Hematopoietic multipotent progenitor cell treated with erythropoietin and hydrocortisone succinate and interleukin-3 and kit ligand, for 6 days (in vitro differentiated cells): ENCODE results near the gene CCDC27.
A peak's percentile ranks its signal among the peaks of the same experiment; 100 is the strongest.

Source experiments
- DNase-seq: peaks from one replicate; pipeline ENCODE4 v3.0.0-alpha.2; 2015

The CCDC27 gene

DNA sequence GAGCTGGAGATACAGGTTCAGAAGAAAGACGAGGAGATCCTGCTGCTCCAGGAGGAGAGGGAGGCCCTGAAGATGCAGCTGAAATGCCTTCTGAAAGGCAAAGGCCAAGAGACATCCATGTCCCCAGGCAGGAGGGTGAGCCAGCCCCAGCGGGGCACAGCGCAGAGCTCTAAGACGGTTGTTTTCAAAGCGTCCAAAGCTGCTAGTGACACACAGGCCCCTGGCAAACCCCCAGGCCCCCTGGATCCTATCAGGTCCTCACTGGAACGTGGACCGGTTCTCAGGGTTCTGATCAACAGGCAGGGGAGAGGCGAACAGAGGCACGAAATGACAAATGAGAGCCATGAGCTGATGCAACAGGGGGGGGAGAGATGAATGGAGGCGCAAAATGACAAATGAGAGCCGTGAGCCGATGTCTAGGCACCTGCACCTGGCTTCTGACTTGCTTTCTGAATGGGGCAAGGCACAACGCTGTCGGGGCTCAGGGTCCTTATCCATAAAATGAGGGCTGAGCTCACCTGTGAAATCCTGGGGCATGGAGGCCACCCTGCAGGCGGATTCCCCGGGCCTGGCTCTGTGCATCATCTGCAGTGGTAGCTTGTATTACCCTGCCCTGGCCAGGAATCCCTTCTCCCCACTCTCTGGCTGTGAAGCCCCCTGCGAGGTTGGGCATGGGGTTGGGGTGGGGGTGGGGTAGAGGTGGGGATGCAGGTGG, 9.2 kb downstream of the CCDC27 start:
- DNase-seq = no peak

DNA sequence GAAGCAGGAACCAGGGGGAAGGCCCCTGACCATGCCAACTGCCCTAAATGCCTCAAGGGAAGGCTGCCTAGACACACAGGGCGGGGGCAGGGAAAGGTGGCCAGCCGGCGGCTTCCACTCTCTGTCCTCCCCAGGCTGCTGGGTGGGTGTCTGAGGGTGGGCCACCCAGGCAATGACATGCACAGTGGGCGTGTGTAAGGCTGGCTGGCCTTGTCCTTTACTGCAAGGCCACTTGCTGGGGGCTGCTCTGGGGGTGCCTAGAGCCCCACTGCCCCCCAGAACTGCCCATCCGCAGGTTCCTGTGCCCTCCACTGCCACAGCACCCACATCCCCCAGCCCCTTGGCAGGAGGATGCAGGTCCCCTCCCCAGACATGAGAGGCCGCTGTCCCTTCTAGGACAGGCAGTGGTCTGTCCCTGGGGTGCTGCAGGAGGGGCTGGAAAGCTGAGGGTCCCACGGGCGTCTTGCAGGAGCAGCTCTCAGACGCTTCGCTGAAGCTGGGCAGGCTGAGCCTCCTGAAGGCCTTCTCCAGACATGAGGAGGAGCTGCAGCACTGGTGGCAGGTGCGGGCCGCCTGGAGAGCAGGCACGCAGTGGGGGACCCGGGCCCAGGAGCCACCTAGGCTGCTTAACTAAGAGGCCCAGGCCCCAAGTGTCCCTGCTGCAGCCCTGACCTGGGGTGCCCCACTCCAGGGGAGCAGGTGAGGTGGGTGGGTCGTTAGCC, 10.1 kb downstream of the CCDC27 start:
- DNase-seq = no peak

DNA sequence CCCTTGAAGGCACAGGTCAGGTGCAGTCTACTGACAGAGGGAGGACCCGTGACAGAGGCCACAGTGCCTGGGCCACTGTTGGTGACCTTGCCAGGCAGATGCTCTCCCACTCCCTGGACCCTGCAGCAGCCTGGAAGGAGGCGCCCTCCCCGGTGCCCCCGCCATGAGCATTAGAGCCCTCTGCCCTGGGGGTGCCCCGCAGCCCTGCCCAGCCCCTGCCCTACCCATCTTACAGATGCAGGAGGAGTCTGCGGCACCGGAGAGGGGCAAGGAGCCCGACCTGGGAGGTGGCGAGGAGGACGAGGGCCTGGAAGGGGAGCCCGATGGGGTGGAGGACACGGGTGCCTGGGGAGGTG, 10.6 kb downstream of the CCDC27 start:
- DNase-seq = no peak

DNA sequence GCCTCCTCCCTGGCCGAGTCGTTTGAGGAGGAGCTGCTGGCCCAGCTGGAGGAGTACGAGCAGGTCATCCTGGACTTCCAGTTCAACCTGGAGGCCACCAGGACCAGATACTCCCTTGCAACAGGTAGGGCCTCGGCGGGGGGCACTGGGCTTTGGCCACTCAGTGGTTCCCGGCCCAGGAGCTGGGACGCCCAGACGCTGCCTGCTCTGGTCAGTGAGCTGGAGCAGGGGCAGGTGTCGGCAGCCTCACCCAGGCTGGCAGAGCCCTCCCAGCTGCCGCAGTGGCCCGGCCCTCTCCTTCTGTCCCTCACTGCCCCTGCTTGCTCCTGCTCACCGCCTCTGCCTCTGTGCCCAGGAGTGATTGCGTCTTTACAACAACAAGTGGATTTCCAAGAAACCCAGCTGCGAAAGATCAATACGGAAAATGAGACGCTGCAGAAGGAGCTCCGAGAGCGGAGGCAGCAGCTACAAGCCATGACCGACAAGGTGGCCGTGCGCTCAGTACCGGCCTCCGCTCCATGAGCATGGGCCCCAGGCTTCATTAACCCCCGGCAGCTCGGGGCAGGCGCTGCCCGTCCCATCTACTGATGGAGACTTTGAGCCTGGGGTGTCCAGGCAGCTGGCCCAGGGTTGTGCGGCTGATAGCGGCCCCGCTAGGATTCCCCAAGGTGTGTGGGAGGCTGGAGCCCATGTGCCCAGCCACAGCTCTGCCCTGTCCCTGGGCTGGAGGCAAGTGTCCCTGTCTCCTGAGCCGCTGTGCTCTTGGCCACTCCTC, 11.3 kb downstream of the CCDC27 start:
- no peak for DNase-seq

DNA sequence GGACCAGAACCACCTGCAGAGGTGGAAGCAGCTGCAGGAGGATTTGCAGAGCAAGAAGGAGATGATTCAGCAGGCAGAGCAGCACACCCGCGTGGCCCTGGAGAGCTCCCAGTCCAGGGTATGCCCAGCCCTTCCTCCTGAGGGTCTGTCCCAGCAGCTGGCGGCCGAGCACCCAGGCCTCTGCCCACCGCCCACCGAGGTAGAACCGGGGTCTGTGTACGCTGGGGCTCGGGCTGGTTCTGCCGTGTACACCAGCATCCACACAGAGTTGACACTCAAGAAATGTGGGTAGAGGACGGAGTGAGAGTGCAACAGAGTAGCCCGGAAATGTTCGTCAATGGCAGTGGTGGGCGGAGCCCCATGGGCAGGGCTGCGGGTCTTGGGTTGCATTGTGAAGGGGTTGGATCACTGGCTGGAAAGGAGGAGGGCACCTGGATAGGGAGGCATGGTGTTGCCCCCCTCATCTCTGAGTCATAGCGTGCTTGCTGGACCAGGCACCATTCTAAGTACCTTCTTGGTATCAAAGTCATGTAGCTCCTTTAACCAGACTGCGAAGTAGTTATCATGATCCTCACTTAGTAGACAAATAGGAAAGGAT, 15.2 kb downstream of the CCDC27 start:
- no peak for DNase-seq

DNA sequence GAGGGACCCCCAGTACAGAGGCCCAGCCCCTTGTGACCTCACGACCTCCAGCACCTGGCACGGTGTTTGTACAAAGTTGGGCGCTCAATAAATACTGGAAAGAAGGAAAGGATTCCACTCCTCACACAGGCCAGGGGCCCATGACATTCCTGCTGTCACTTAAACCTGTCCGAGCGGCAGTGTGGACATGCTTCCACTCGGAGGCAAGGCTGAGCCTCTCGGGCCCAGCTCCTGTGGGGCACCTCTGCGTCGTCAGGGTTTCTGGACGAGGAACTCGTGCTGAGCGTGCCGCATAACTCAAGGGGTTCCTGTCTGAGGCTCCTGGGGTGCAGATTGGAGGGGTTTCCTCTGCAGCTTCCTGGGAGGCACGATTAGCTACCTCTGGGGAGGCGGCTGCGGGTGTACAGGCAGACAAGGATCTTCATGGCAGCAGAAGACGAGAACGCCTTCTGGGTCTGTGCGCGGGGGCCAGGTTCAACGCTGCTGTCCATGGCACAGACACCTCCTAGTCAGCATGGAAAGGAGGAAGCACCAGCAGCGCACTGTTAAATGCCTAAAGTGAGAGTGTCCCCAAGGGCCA, 16.7 kb downstream of the CCDC27 start:
- no peak for DNase-seq

DNA sequence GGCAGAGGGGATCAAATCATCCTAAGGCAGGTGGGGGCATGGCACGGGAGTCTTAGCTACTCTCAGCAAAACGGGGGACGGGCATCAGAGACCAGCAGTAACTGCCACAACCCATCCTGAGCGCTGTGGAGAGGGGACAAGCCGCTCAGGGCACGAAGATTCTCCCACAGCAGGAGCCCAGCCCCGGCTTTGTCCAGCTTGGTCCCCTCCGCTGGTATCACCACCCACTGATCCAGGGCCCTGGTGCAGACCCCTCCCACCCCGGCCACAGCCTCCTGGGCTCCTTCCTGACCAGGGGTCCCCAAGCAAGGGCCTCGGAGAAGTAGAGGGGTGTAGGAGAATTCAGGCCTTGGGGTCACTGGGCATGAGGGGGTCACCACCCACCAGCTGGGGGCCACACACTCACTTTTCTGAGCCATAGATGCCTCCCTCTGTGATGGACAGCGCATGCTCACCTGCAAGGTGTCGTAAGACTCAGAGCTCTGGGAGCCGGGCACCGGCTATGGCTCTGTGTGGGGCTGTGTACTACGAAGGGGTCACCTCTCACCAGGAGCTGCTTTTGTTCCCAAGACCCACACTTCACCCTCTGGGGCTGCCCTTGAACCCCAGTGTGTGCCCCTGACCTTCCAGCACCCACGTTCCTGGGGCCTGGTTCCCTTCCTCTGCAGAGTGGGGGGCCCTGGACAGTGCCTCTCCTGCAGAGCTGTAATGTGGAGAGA, 18.0 kb downstream of the CCDC27 start:
- no peak for DNase-seq

DNA sequence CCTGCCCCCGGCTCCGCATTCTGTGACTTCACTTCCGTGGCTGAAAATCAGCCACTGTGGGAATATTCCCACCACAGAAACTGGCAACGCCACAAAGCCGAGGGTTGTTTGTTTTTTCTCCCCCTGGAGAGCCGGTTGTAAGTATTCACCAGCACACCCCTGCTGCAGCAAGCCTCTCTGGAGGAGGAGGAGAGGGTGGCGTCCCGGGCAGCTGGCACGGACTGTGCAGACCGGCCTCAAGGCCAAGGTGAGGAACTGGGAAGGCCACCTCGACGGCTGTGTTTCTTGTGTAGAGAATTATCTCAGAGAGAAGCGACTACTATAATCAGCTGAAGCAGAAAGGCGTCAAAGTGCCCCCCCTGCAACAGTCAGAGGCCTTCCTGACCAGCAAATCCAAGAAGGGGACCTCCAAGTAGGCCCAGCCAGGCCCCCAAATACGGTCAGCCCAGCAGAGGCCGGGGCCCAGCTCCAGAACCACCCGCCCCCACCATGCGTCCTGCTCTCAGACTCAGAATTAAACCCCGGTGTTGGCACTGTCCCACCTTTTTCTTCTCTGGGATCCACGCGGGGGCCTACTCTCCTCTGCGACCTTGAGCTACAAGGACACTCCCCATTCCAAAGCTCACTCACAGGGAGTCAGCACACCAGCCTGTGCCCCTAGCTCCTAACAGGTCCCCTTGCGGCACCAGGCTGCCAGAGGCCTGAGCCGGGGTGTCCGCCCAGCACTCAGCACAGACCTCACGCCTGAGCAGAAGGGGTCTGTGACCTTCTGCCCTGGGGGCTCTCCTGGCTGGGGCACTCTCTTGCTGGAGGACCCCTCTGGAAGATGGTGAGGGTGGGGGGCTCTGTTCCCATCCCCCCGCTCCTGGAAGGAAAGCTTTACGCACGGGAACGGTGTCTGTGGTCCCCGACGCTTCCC, 19.1 kb downstream of the CCDC27 start:
- peak; percentile 46 for DNase-seq

DNA sequence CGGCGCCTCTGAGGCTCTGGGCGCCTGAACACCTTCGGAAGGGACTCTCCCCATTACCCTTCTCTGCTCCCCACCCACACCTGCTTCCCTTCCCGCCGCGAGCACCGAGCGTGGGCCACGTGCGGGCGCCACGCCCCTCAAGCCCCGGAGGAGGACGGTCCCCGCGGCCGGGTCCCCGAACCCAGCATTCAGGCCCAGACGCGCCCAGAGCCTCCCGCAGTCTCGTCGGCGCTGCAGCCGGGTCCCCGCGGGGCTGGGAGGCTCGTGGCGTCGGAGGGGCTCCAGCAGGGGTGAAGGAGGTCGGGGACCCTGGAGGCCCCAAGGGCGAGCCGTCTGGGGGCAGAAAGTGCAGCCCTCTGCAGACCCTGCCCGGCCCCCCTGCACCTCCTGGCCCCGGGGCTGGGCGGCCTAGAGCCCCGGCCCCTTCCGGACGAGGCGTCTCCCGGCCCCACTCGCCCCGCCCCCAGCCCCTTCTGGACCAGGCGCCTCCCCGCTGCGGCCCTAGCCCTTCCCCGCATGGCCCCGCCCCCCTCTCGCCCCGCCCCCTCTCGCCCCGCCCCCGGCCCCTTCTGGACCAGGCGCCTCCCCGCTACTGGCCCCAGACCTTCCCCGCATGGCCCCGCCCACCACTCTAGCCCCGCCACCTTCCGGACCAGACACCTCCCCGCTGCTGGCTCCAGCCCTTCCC, 19.9 kb downstream of the CCDC27 start:
- DNase-seq = peak; percentile 96

DNA sequence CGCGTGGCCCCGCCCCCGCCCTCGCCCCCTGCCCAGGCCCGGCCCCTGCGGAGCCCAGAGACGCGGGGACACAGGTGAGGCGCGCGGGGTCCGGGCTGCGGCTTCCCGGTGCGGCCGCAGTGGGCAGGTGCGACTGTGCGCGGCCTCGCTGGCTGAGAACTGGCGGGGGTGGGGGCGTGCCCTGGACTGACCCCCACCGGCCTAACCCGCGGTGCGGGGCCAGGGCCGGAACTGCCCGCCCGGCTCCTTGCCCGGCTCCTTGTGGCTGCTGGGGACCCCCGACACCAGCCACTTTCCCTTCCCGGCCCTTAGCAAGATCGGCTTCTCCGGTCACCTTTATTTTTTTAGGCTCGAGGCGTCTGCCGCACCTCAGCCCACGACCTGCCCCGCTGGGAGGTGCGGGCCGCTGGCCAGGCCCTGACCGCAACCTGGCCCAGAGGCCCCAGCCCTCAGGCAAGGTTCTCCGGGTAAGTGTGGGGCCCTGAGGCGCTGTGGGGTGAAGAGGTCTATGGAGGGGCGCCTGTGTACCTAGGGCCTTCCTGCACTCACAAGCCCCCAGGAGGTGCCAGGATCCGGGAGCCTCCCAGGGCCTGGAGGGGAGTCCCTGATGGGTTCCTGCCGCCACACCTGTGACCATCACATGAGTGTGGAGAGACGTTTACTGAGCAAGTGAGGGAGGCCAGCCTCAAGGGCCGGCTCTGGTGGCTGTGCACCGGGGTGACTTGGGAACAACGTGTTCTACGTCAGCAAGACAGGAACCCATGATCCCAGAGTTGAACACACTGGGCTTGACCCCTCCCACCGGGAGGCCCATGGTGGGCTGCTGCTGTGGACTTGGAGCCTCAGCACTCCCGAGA, 20.7 kb downstream of the CCDC27 start, which contains the start of gene SMIM1:
Gene SMIM1, plus strand, starts transcription at position 35 of the 857 bp plus-strand sequence. CDS start 2,625 bp downstream, outside the sequence.
- peak; percentile 62 for DNase-seq

DNA sequence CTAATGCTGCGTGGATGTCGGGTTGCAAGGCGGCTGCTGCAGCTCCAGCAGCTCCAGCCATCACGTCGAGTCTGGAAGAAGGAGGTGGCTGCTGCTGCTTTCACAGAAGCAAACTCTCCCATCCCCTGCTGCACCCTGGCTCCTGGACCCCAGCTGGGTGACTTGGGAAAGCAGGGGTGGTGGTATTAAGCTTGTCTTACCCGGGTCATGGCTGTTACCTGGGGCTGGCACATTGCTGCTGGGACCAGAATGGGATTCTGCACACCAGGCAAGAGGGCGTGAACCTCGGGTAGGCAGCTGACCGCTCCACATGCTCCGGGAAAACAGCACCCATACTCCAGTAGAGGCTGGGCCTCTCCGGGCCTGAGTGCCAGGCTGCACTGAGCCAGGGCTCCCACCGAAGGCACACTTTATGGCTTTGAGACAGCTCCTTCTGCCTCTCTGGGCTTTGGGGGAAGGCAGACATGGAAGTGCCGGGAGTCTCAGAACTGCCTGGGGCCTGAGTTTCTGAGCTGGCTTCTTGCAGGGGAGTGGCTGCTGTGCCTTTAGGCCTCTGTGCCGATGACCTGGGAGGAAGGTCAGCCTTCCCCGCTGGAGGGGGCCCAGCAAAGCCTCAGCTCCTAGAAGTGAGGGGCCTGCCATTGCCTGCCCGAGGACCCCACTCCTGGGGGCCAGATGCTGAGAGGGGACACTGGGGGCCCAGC, 21.5 kb downstream of the CCDC27 start:
- peak; percentile 51 for DNase-seq

DNA sequence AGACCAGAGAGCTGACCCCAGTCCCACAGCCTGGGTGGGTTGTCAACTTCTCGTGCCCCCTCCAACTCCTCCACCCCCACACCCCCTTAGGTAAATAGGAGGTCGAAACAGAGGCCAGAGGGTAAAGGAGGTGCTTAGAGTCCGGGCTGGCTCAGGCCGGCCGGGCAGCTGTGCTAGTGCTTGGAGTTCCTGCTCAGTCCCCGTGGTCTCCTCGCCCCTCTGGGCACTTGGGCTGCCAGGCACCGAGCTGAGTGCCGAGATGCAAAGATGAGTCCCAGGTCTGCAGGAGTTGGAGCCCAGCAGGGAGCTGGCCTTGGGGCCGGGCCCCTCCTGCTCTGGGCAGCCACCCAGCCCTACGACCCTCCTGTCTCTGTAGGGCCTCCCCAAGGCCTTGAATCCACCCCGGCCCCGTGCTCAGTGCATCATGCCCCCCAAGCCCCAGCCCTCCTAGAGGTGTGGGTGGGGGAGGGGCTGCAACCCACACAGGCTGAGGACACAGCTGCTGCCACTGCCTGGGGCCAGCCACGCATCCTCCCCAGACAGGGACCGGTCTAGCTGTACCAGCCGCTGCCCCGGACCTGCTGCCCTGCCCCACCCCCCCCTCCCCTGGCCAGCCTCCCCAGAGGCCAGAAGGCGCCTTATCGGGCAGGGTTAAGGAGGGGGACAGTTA, 22.2 kb downstream of the CCDC27 start:
- DNase-seq = no peak

DNA sequence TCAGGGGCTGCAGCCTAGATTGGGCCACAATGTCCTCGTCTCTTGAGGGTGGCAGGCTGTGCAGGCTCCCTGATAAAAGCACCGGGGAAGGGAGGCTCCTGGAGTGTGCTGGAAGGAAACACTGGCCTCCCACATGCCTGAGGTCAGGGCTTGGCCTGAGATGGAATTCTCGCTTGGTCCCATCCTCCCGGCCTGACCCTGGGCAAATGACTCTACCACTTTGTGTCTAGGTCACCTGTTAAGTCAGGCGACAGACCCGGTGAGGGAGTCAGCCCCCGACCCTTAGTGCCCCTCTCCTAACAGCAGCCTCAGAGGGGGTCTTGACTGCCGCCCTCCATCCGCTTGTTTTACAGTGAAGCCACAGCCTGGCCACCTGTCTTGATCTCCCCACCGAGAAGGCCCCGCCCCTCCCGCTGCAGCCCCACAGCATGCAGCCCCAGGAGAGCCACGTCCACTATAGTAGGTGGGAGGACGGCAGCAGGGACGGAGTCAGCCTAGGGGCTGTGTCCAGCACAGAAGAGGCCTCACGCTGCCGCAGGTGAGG, 22.8 kb downstream of the CCDC27 start:
- DNase-seq = peak; percentile 95

DNA sequence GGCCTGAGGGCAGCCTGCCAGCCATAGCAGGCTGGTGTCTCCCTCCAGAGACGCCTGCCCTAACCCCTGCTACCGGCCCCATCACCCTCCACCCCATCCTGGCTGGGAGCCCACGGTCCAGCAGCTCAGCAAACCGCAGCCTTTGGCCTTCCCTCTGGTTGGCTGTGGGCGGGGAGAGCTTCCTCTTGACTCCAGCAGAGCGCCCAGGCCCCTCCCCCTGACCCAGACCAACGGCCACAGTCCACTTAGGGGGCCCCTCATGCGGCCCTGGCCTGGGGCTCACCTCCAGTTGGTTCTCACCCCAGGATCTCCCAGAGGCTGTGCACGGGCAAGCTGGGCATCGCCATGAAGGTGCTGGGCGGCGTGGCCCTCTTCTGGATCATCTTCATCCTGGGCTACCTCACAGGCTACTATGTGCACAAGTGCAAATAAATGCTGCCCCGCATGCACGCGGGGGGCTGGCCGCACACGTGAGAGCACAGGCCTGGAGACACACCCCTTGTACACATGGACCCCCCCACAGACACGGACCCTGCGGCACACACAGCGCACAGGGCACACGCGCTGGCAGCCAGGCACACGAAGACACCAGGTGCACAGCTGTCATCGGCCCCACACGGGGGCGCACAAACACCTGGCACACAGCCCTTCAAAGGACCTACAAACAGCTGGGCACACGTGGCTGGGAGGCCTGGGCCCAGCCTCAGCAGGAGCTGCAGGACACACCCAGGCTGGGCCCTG, 23.4 kb downstream of the CCDC27 start:
- peak; percentile 91 for DNase-seq

DNA sequence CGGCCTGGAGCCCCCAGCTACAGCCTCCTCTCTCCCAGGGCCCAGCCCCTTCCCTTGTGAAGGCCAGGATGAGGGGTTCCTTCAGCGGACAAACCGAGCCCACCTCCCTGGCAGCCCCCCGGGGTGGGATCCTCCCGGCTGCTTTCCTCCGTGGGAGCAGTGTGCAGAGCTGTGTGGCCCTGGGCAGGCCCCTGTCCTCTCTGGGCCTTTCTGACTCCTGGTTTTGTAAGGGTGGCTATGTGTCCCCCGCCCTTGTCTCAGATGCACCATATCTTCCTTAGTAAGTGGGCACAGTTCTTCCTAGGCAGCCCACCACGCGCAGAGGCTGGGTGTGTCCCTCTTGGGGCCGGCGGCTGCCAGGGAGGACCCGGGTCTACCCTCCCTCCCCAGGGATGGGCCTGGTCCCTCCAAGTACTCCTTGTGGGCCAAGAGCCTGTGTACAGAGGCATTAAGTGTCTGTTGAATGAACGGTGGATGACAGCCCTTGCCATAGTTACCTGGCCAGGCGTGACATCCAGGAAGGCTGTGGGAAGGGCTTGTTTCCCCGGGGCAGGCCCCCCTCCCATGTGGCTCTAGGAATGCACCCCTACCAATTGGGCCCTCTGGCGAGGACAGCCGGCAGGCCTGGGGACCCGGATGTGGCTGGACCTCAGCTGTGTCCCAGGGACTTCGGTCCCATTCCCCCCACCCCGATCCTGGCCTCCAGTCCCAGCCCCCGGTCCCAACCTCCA, 24.1 kb downstream of the CCDC27 start:
- peak; percentile 57 for DNase-seq

DNA sequence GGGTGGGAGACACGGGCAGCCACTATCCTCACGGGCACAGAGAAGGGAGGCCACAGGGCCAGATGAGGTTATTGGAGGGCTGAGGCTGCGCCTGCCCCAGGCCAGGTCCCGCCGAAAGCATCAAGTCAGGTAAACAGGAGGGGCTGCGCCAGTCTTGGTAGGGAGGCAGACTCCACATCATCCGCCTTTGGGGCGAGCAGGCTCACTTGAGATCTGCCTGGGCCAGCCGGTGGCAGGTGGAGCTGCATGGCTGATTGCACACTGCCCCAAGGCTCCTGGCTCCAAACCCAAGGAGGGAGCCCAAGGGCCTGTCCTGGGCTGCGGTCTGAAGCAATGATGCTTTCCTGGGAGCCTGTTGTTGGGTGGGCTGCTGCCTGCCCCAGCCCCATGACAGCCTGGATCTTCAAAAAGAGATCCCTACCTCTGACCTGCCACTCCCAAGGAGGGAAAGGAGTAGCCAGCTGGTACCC, 24.9 kb downstream of the CCDC27 start:
- DNase-seq = peak; percentile 23
